PC-9 (cell line): ENCODE results near the gene VTN. TPM values are rescaled to one million over a fixed set of nuclear protein-coding genes. Genes with fewer than 3 reads are reported as not detected.

Source experiments
- Bru-seq: library from RNA; stranded (reverse); fragments of 400-500 nt; gene quantifications from one replicate; lab custom pipeline; 2021; lab: Mats Ljungman, UMichigan
- BruChase-seq, 2 experiments: library from RNA; stranded (reverse); fragments of 400-500 nt; gene quantifications; one replicate each; lab custom pipeline; 2021; lab: Mats Ljungman, UMichigan
- BruUV-seq: library from RNA; stranded (reverse); fragments of 400-500 nt; replicated peaks from 2 replicates; lab custom pipeline; 2021; lab: Mats Ljungman, UMichigan
- CTCF ChIA-PET: fragments of 300-600 bp; sonication (Branson Sonifier 250); formaldehyde crosslinking; loops from one replicate; lab custom pipeline; 2022; ENCODE audit warnings: antibody characterized with exemption; lab: Charles Lee
- POLR2A ChIA-PET: fragments of 300-600 bp; sonication (Branson Sonifier 250); formaldehyde crosslinking; loops from one replicate; lab custom pipeline; 2022; ENCODE audit warnings: antibody characterized with exemption; ENCODE audit not compliant: unreplicated experiment; lab: Charles Lee
- DNase-seq, 2 experiments: peaks; one replicate each; pipeline versions ENCODE4 v3.0.0 to v3.0.0-alpha.2; 2015 to 2022; ENCODE audit warnings: mixed read lengths in 1 of 2
- H2AFZ ChIP-seq: fragments of 200-600 bp; sonication (generic); 2 replicates; pipeline ENCODE4 v1.8.1; 2017; ENCODE audit warnings: antibody characterized with exemption
- H3F3A ChIP-seq: fragments of 200-600 bp; sonication (generic); 2 replicates; pipeline ENCODE4 v1.8.1; 2017; ENCODE audit warnings: antibody characterized with exemption, mild to moderate bottlenecking, low read depth; ENCODE audit not compliant: insufficient read depth
- H3K27ac ChIP-seq: fragments of 200-600 bp; sonication (generic); 2 replicates; pipeline ENCODE4 v1.6.1; 2016; ENCODE audit warnings: mixed run types
- H3K27me3 ChIP-seq: fragments of 200-600 bp; sonication (generic); 2 replicates; pipeline ENCODE4 v1.6.1; 2016; ENCODE audit warnings: low read depth, mixed run types; ENCODE audit not compliant: insufficient read depth
- H3K36me3 ChIP-seq: fragments of 200-600 bp; sonication (generic); 2 replicates; pipeline ENCODE4 v1.6.1; 2016; ENCODE audit warnings: low read depth, mixed run types
- H3K4me1 ChIP-seq: fragments of 200-600 bp; sonication (generic); replicated peaks from 2 replicates; pipeline ENCODE4 v1.6.1; 2016; ENCODE audit warnings: mixed run types; ENCODE audit not compliant: insufficient read depth
- H3K4me2 ChIP-seq: fragments of 200-600 bp; sonication (generic); 2 replicates; pipeline ENCODE4 v1.6.1; 2017; ENCODE audit warnings: mixed run types
- H3K4me3 ChIP-seq: fragments of 200-600 bp; sonication (generic); 2 replicates; pipeline ENCODE4 v1.6.1; 2016; ENCODE audit warnings: mixed run types
- H3K79me2 ChIP-seq: fragments of 200-600 bp; sonication (generic); 2 replicates; pipeline ENCODE4 v1.6.1; 2017; ENCODE audit warnings: low read depth, mixed run types
- H3K9me2 ChIP-seq: fragments of 200-600 bp; sonication (generic); 2 replicates; pipeline ENCODE4 v1.8.1; 2017; ENCODE audit warnings: mild to moderate bottlenecking; ENCODE audit not compliant: insufficient read depth
- H3K9me3 ChIP-seq: fragments of 200-600 bp; sonication (generic); 2 replicates; pipeline ENCODE4 v1.8.1; 2016; ENCODE audit warnings: low read depth; ENCODE audit not compliant: insufficient read depth
- H4K20me1 ChIP-seq: fragments of 200-600 bp; sonication (generic); 2 replicates; pipeline ENCODE4 v1.8.1; 2017; ENCODE audit not compliant: insufficient read depth
- EZH2 ChIP-seq: fragments of 200-600 bp; sonication (generic); IDR thresholded peaks from 2 replicates; pipeline ENCODE4 v1.8.0; 2017; ENCODE audit warnings: antibody characterized with exemption, low read depth
- intact Hi-C: fragments of 100-400 bp; cut with micrococcal nuclease; formaldehyde crosslinking; loops from one replicate; pipeline ENCODE4 v1.10.0; 2022; ENCODE audit not compliant: unreplicated experiment
- long read RNA-seq: library from polyadenylated mRNA; stranded (forward); transcript quantifications from one replicate; pipeline ENCODE4 v2.0.0, GENCODE V29; 2022
- total RNA-seq: library from RNA; stranded (reverse); gene quantifications from 2 replicates; pipeline ENCODE4 v1.2.3, GENCODE V29; 2021
- TF ChIP-seq, protein P1 (sequence below): fragments of 200-600 bp; sonication (generic); conservative IDR thresholded peaks from 2 replicates; pipeline ENCODE4 v1.6.1; 2017; ENCODE audit warnings: mixed run types, antibody characterized with exemption, mild to moderate bottlenecking, moderate library complexity

Gene VTN
- total RNA-seq = not detected in 2 replicates
- percentile 12 among the genes with signal in this experiment for Bru-seq, nascent RNA
- not detected for BruChase-seq, experiment 1, labeled RNA remaining after a 2-hour chase
- BruChase-seq, experiment 2, labeled RNA remaining after a 6-hour chase = not detected
- long read RNA-seq = 0 reads

DNA sequence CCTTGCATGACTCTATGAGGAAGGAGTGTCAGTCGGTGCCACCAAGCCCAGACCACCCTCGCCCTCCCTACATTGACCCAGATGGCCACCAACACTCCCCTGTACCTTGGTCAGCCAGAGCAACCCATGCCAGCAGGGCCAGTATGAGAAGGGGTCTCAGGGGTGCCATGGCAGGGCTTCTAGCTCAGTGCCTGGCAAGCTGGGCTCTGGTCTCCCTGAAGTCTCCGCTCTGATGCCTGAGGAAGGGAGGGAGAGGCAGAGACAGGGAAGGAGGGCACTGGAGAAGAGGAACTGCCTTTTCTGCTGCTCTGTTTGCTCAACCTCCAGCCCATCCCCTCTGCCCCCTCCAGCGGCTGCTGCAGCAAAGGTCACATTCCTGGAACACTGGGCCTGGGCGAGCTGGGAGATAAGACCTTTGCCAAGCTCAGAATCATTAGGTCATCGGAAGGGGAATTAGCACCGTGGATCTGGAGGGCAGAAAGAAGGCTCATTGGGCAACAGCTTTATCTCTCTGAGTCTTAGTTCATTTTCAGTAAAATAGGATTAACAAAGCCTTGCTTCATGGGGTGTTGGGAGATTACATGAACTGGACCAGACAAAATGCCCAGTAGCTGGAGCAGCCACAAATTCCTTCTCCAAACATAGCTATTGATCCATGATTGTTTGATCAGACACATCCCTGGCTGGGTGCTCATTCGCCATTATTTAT lies at the start of gene VTN:
VTN (minus strand) TSS at position 273 of the 709 bp plus-strand sequence; CDS start at position 169, 104 bp downstream.
- ChIA-PET POLR2A (interaction anchor here (0.6 to 1.4 kb wide), 2 partner anchors 13 to 1006 kb away, joined by 4 to 6 read pairs; partner anchors contain the start of gene POLDIP2), CTCF (interaction anchor here (0.6 kb wide), 3 partner anchors 46 to 122 kb away, joined by 3 to 5 read pairs (median 3); no protein-coding TSS in a partner anchor)
- peak; percentile 45 to 73 for DNase-seq
- no peak within 1 kb of the TSS for H3K4me3 ChIP-seq
- peak within 1 kb of the TSS; percentile 46 for H3K4me2 ChIP-seq
- no peaks in the 10 kb centered on the region for H3K27me3 ChIP-seq
- BruUV-seq = no TSS peak
- no peaks in the 10 kb centered on the region for H3K79me2 ChIP-seq
- H3K36me3 ChIP-seq = no peaks in the 10 kb centered on the region
- peaks cover 18% of the 10 kb centered on the region for H3K4me1 ChIP-seq
- intact Hi-C loops = no loop called here
- H4K20me1 ChIP-seq = no peaks in the 10 kb centered on the region
- no peak within 1 kb of the TSS for H2AFZ ChIP-seq
- H3K9me3 ChIP-seq = no peaks in the 10 kb centered on the region
- H3K9me2 ChIP-seq = no peaks in the 10 kb centered on the region
- no peak within 1 kb of the TSS for H3K27ac ChIP-seq
- H3F3A ChIP-seq = peaks cover 17% of the 10 kb centered on the region; the same call in 1 of the 2 replicates
- TF ChIP-seq EZH2 = no peak
- TF ChIP-seq, protein P1, sequence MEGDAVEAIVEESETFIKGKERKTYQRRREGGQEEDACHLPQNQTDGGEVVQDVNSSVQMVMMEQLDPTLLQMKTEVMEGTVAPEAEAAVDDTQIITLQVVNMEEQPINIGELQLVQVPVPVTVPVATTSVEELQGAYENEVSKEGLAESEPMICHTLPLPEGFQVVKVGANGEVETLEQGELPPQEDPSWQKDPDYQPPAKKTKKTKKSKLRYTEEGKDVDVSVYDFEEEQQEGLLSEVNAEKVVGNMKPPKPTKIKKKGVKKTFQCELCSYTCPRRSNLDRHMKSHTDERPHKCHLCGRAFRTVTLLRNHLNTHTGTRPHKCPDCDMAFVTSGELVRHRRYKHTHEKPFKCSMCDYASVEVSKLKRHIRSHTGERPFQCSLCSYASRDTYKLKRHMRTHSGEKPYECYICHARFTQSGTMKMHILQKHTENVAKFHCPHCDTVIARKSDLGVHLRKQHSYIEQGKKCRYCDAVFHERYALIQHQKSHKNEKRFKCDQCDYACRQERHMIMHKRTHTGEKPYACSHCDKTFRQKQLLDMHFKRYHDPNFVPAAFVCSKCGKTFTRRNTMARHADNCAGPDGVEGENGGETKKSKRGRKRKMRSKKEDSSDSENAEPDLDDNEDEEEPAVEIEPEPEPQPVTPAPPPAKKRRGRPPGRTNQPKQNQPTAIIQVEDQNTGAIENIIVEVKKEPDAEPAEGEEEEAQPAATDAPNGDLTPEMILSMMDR = no peak

GRCh38 chr17:28416703-28417311 lies 46.7 kb upstream of the VTN start:
- Histone ChIP-seq H3F3A (no peaks in the 10 kb centered on the region), H3K9me2 (no peaks in the 10 kb centered on the region), H3K4me2 (no peak overlapping the region), H3K27ac (no peak overlapping the region), H3K4me1 (no peaks in the 10 kb centered on the region), H3K9me3 (no peaks in the 10 kb centered on the region), H3K79me2 (no peaks in the 10 kb centered on the region), H3K36me3 (no peaks in the 10 kb centered on the region), H3K4me3 (no peak overlapping the region), H2AFZ (no peak overlapping the region), H3K27me3 (no peaks in the 10 kb centered on the region), H4K20me1 (no peaks in the 10 kb centered on the region)
- intact Hi-C loops = loop anchor here (5.0 kb wide), 1 partner anchor 610 kb away; no protein-coding TSS in a partner anchor
- POLR2A ChIA-PET = interaction anchor here (0.5 to 0.6 kb wide), 4 partner anchors 43 to 71 kb away, joined by 3 to 39 read pairs (median 4); partner anchors contain the start of gene POLDIP2
- CTCF ChIA-PET = interaction anchor here (0.6 to 1.6 kb wide), 6 partner anchors 10 to 611 kb away, joined by 3 to 15 read pairs (median 4); partner anchors contain the start of gene TNFAIP1
- no peak for TF ChIP-seq EZH2
- TF ChIP-seq, protein P1 = peak; percentile 77
- no TSS peak for BruUV-seq
- peak; percentile 44 to 55 for DNase-seq

- H4K20me1 ChIP-seq = no peaks in the 10 kb centered on the region
Measured at GRCh38 chr17:28415886-28416285, 45.8 kb upstream of the VTN start.

More at GRCh38 chr17:28415886-28416285, 45.8 kb upstream of the VTN start:
- no peak for DNase-seq
- Histone ChIP-seq H3K27ac (no peak overlapping the region), H3K9me2 (no peaks in the 10 kb centered on the region), H3K27me3 (no peaks in the 10 kb centered on the region), H3K4me3 (no peak overlapping the region), H3F3A (no peaks in the 10 kb centered on the region), H2AFZ (no peak overlapping the region), H3K36me3 (no peaks in the 10 kb centered on the region), H3K79me2 (no peaks in the 10 kb centered on the region), H3K4me1 (no peaks in the 10 kb centered on the region), H3K9me3 (no peaks in the 10 kb centered on the region), H3K4me2 (no peak overlapping the region)
- no TSS peak for BruUV-seq
- no peak for TF ChIP-seq EZH2
- TF ChIP-seq, protein P1 = no peak
- ChIA-PET POLR2A (no interaction called here), CTCF (interaction anchor here (0.6 to 1.6 kb wide), 5 partner anchors 46 to 731 kb away, joined by 3 to 6 read pairs (median 4); partner anchors contain the start of genes TNFAIP1 and VTN)
- intact Hi-C loops = loop anchor here (5.0 kb wide), 1 partner anchor 609 kb away; no protein-coding TSS in a partner anchor
